Aorta (tissue), 5 donors: ENCODE results near the gene PLA2G4A. TPM values are rescaled to one million over a fixed set of nuclear protein-coding genes. Genes with fewer than 3 reads are reported as not detected.
A peak's percentile ranks its signal among the peaks of the same experiment; 100 is the strongest.

Experiments used
- ATAC-seq: fragments of 200-7000 bp; cut with Tn5 transposase; one replicate; pipeline ENCODE4 v1.9.1; 2022; ENCODE audit warnings: moderate library complexity; ENCODE audit not compliant: low FRiP score
- DNase-seq, 2 donors: peaks; one replicate each; pipeline ENCODE4 v3.0.0-alpha.2; 2020
- H3K27ac ChIP-seq, 2 donors: one replicate each; pipeline ENCODE4 v1.5.1; 2013; ENCODE audit warnings: low read length in 2 of 2, mild to moderate bottlenecking in 2 of 2, moderate library complexity in 2 of 2, control low read depth in 1 of 2, inconsistent platforms in 1 of 2, low read depth in 1 of 2
- H3K27me3 ChIP-seq, 2 donors: one replicate each; pipeline ENCODE4 v1.6.1; 2013; ENCODE audit warnings: control low read depth in 1 of 2, low read length in 1 of 2, mild to moderate bottlenecking in 1 of 2, moderate library complexity in 1 of 2; ENCODE audit not compliant: insufficient read depth in 2 of 2, control insufficient read depth in 1 of 2
- H3K36me3 ChIP-seq, 2 donors: one replicate each; pipeline ENCODE4 v1.6.1; 2013; ENCODE audit warnings: control low read depth in 1 of 2, low read length in 1 of 2, mild to moderate bottlenecking in 1 of 2; ENCODE audit not compliant: insufficient read depth in 2 of 2, control insufficient read depth in 1 of 2
- H3K4me1 ChIP-seq, 2 donors: one replicate each; pipeline ENCODE4 v1.6.1; 2013; ENCODE audit warnings: low read length in 2 of 2, control low read depth in 1 of 2, mild to moderate bottlenecking in 1 of 2, moderate library complexity in 1 of 2; ENCODE audit not compliant: insufficient read depth in 2 of 2, control insufficient read depth in 1 of 2
- H3K4me3 ChIP-seq, 2 donors: one replicate each; pipeline ENCODE4 v1.5.1; 2013; ENCODE audit warnings: low read length in 2 of 2, control low read depth in 1 of 2, mild to moderate bottlenecking in 1 of 2
- H3K9me3 ChIP-seq: one replicate; pipeline ENCODE4 v1.6.1; 2013; ENCODE audit warnings: mild to moderate bottlenecking, low read length; ENCODE audit not compliant: control insufficient read depth
- WGBS, 2 donors: extraction: QIAGEN DNeasy Blood & Tissue Kit; methylation state at CpG; one replicate each; pipeline ENCODE4 v1.1.7; 2013; 5-methylcytosine and 5-hydroxymethylcytosine counted together
- intact Hi-C, 2 donors: fragments of 100-400 bp; cut with DNase I; formaldehyde crosslinking; loops; one replicate each; pipeline versions ENCODE4 v1.14.2 to v1.15.0; 2022
- polyA plus RNA-seq, 2 donors: library from polyadenylated mRNA; stranded (reverse); fragments of 200-250 nt; gene quantifications; one replicate each; pipeline ENCODE4 v1.2.3, GENCODE V29; 2013
- total RNA-seq, 2 donors: library from RNA; stranded (reverse); fragmentation: NEBNext Ultra II Directional; extraction: Animal tissue kit (Norgen Biotek cat#: 25700); gene quantifications; one replicate each; pipeline ENCODE4 v1.2.1, GENCODE V29; 2021
- donor health status: healthy with polysubstance abuse.
- donor health status: Bipolar disorder and iron deficiency.
- donor health status: DM: no; HTN: no; CAD: no.
- donor health status: DM: no; HTN: no; CAD: no.
- donor health status: DM: yes; HTN: yes; CAD: no.

The PLA2G4A gene
- total and polyA plus RNA-seq, 4 donors, result 4.6 to 11.8 (median 7.9) TPM

- no peak overlapping the region for H3K27ac ChIP-seq
- no peak overlapping the region for H3K4me3 ChIP-seq
- WGBS, 2 donors, result 88 to 97% methylated on average over 1 of the region's 1 CpG
- no peaks in the 10 kb centered on the region for H3K4me1 ChIP-seq
- intact Hi-C loops, result no loop called here
- no peaks in the 10 kb centered on the region for H3K27me3 ChIP-seq
- no peak for ATAC-seq
- no peak for DNase-seq
- no peaks in the 10 kb centered on the region for H3K36me3 ChIP-seq
- H3K9me3 ChIP-seq, result no peaks in the 10 kb centered on the region
These were observed 146.5 kb downstream of the PLA2G4A start for GRCh38 chr1:186975220-186975619.

- Histone ChIP-seq H3K4me1 (no peaks in the 10 kb centered on the region), H3K9me3 (no peaks in the 10 kb centered on the region), H3K27me3 (no peaks in the 10 kb centered on the region), H3K4me3 (no peak overlapping the region), H3K36me3 (no peaks in the 10 kb centered on the region), H3K27ac (no peak overlapping the region)
- DNase-seq, result no peak
- intact Hi-C loops, result no loop called here
- WGBS, 2 donors, result 73 to 74% methylated on average over 8 of the region's 8 CpGs
- no peak for ATAC-seq
These were observed 148.0 kb downstream of the PLA2G4A start for GRCh38 chr1:186976700-186977099.

GRCh38 chr1:186977266-186977957, 148.7 kb downstream of the PLA2G4A start:
- 91 to 92% methylated on average over 3 of the region's 3 CpGs for WGBS, 2 donors

GRCh38 chr1:186978596-186979556, 150.1 kb downstream of the PLA2G4A start:
- no peak for ATAC-seq
- Histone ChIP-seq H3K27me3 (no peaks in the 10 kb centered on the region), H3K4me1 (no peaks in the 10 kb centered on the region), H3K27ac (no peak overlapping the region), H3K9me3 (no peaks in the 10 kb centered on the region), H3K4me3 (no peak overlapping the region), H3K36me3 (no peaks in the 10 kb centered on the region)
- intact Hi-C loops, result no loop called here
- DNase-seq, result no peak
- 80% methylated on average over 7 of the region's 7 CpGs for WGBS, 2 donors

More at GRCh38 chr1:186977266-186977957, 148.7 kb downstream of the PLA2G4A start:
- DNase-seq (no peak), ATAC-seq (no peak)
- H3K9me3 ChIP-seq, result no peaks in the 10 kb centered on the region
- no peaks in the 10 kb centered on the region for H3K36me3 ChIP-seq
- intact Hi-C loops, result no loop called here
- H3K4me1 ChIP-seq, result no peaks in the 10 kb centered on the region
- no peak overlapping the region for H3K4me3 ChIP-seq
- no peak overlapping the region for H3K27ac ChIP-seq
- no peaks in the 10 kb centered on the region for H3K27me3 ChIP-seq

GRCh38 chr1:186980400-186980799, 151.7 kb downstream of the PLA2G4A start:
- H3K9me3 ChIP-seq, result no peaks in the 10 kb centered on the region
- no peaks in the 10 kb centered on the region for H3K27me3 ChIP-seq
- no peak for ATAC-seq
- H3K4me3 ChIP-seq, result no peak overlapping the region
- no peak overlapping the region for H3K27ac ChIP-seq
- no peak for DNase-seq
- H3K36me3 ChIP-seq, result no peaks in the 10 kb centered on the region
- H3K4me1 ChIP-seq, result no peaks in the 10 kb centered on the region
- 93% methylated on average over 2 of the region's 2 CpGs for WGBS, 2 donors
- intact Hi-C loops, result loop anchor here (10.0 kb wide), 2 partner anchors 376 to 576 kb away; no protein-coding TSS in a partner anchor

GRCh38 chr1:186982116-186982515, 153.4 kb downstream of the PLA2G4A start:
- no peaks in the 10 kb centered on the region for H3K27me3 ChIP-seq
- no peaks in the 10 kb centered on the region for H3K36me3 ChIP-seq
- no peaks in the 10 kb centered on the region for H3K9me3 ChIP-seq
- H3K27ac ChIP-seq, result no peak overlapping the region
- H3K4me1 ChIP-seq, result no peaks in the 10 kb centered on the region
- DNase-seq (no peak), ATAC-seq (no peak)
- H3K4me3 ChIP-seq, result no peak overlapping the region
- intact Hi-C loops, result loop anchor here (10.0 kb wide), 2 partner anchors 377 to 577 kb away; no protein-coding TSS in a partner anchor
- 87 to 89% methylated on average over 3 of the region's 3 CpGs for WGBS, 2 donors

GRCh38 chr1:186983327-186983726, 154.6 kb downstream of the PLA2G4A start:
- Histone ChIP-seq H3K4me3 (no peak overlapping the region), H3K27ac (no peak overlapping the region), H3K9me3 (no peaks in the 10 kb centered on the region), H3K4me1 (no peaks in the 10 kb centered on the region), H3K27me3 (no peaks in the 10 kb centered on the region), H3K36me3 (no peaks in the 10 kb centered on the region)
- WGBS, 2 donors, result 81 to 87% methylated on average over 4 of the region's 4 CpGs
- ATAC-seq (peak; percentile 52), DNase-seq (peak in 1 of 2 donors; percentile 41)
- intact Hi-C loops, result loop anchor here (10.0 kb wide), 2 partner anchors 379 to 579 kb away; no protein-coding TSS in a partner anchor

- H3K4me3 ChIP-seq, result no peak overlapping the region
- H3K4me1 ChIP-seq, result no peaks in the 10 kb centered on the region
- 92 to 95% methylated on average over 4 of the region's 4 CpGs for WGBS, 2 donors
- no peak for DNase-seq
- H3K27me3 ChIP-seq, result no peaks in the 10 kb centered on the region
- H3K36me3 ChIP-seq, result no peaks in the 10 kb centered on the region
- no peak overlapping the region for H3K27ac ChIP-seq
- no peak for ATAC-seq
- intact Hi-C loops, result loop anchor here (5.0 to 10.0 kb wide), 4 partner anchors 380 to 580 kb away; no protein-coding TSS in a partner anchor
- H3K9me3 ChIP-seq, result no peaks in the 10 kb centered on the region
These were observed 156.2 kb downstream of the PLA2G4A start for GRCh38 chr1:186984959-186985358.
